HepG2 (cell line): ENCODE results near the gene COBL.

Experiments used
- CEBPB ChIP-seq: IDR thresholded peaks from 2 replicates; pipeline ENCODE4 v1.6.1; 2011; ENCODE audit warnings: low read depth, low read length, improper control_type of control experiment, borderline replicate concordance
- EP300 ChIP-seq, 3 experiments: sonication (generic) in 1 of 3; formaldehyde crosslinking in 1 of 3; IDR thresholded peaks; 2 replicates each; pipeline versions ENCODE4 v1.5.1 to v1.6.1; 2011 to 2020; ENCODE audit warnings: low read depth in 2 of 3, low read length in 2 of 3, borderline replicate concordance in 1 of 3, improper control_type of control experiment in 1 of 3, mild to moderate bottlenecking in 1 of 3, missing genetic modification reagents in 1 of 3, moderate library complexity in 1 of 3
- MIXL1 ChIP-seq: IDR thresholded peaks from 2 replicates; pipeline ENCODE4 v1.6.1; 2016
- TF ChIP-seq, protein P1 (sequence below), 2 experiments: sonication (generic) in 1 of 2; formaldehyde crosslinking in 1 of 2; IDR thresholded peaks; 2 replicates each; pipeline versions ENCODE4 v1.4.0 to v1.6.1; 2018 to 2020; ENCODE audit warnings: missing genetic modification reagents in 2 of 2, borderline replicate concordance in 1 of 2, low read depth in 1 of 2, mild to moderate bottlenecking in 1 of 2, missing biosample characterization in 1 of 2

DNA sequence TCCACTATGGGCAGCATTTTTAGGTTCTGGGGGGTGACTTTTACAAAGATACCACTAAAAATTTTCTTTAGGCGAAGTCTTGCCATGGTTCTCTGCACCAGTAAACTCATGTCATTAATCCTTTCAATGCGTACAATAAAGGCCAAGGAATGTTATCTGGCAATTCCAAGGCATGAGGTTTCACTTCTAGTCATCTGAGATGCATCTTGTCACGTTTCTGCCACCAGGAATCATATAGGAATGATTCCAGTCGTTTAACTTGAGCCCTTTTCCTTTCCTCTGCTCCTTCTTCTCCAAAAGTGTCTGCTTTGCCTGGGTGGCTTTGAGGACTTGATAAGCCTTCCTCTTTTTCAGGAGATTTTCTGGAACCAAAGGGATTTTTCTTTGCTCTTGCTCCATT lies 56.8 kb downstream of the COBL start:
- TF ChIP-seq EP300 (IDR thresholded peaks at IDR 0.05; ENCODE audit: low read depth in 2 of 2, low read length in 2 of 2) (no peak), EP300 (CRISPR knock-in tag; IDR thresholded peaks at IDR 0.05; ENCODE audit: borderline replicate concordance) (no peak), MIXL1 (no peak), CEBPB (no peak)
- TF ChIP-seq, protein P1, sequence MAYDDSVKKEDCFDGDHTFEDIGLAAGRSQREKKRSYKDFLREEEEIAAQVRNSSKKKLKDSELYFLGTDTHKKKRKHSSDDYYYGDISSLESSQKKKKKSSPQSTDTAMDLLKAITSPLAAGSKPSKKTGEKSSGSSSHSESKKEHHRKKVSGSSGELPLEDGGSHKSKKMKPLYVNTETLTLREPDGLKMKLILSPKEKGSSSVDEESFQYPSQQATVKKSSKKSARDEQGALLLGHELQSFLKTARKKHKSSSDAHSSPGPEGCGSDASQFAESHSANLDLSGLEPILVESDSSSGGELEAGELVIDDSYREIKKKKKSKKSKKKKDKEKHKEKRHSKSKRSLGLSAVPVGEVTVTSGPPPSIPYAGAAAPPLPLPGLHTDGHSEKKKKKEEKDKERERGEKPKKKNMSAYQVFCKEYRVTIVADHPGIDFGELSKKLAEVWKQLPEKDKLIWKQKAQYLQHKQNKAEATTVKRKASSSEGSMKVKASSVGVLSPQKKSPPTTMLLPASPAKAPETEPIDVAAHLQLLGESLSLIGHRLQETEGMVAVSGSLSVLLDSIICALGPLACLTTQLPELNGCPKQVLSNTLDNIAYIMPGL (CRISPR knock-in tag; IDR thresholded peaks at IDR 0.05; ENCODE audit: borderline replicate concordance in 1 of 2, low read depth in 1 of 2), result no peak
